Neural cell (in vitro differentiated cells): ENCODE data around the gene ANXA6. TPM values are rescaled to one million over a fixed set of nuclear protein-coding genes. Genes with fewer than 3 reads are reported as not detected.
A peak's percentile ranks its signal among the peaks of the same experiment; 100 is the strongest.

Experiments
- H2AFZ ChIP-seq: fragments of 200-600, 300-800 bp; sonication (generic), shearing (Covaris generic); 2 replicates; pipeline ENCODE4 v1.6.0; 2014; ENCODE audit warnings: low read depth, mild to moderate bottlenecking, antibody characterized with exemption, low read length, moderate library complexity
- H3F3A ChIP-seq: fragments of 200-600 bp; shearing (Covaris generic); 2 replicates; pipeline ENCODE4 v1.6.1; 2016; ENCODE audit warnings: mild to moderate bottlenecking, moderate library complexity, mixed read lengths, antibody characterized with exemption, low read length; ENCODE audit not compliant: insufficient read depth, poor library complexity, severe bottlenecking
- H3K27ac ChIP-seq: fragments of 200-600, 300-800 bp; sonication (generic), shearing (Covaris generic); 2 replicates; pipeline ENCODE4 v1.5.1; 2014; ENCODE audit warnings: mild to moderate bottlenecking, low read length, moderate library complexity
- H3K27me3 ChIP-seq: fragments of 300-800, 200-600 bp; sonication (generic), shearing (Covaris generic); 2 replicates; pipeline ENCODE4 v1.6.0; 2014; ENCODE audit warnings: mild to moderate bottlenecking, low read depth, low read length, moderate library complexity; ENCODE audit not compliant: insufficient read depth
- H3K36me3 ChIP-seq: fragments of 300-800, 200-600 bp; sonication (generic), shearing (Covaris generic); 2 replicates; pipeline ENCODE4 v1.5.1; 2014; ENCODE audit warnings: mild to moderate bottlenecking, antibody characterized with exemption, low read length, moderate library complexity; ENCODE audit not compliant: insufficient read depth
- H3K4me2 ChIP-seq: fragments of 300-800, 200-600 bp; sonication (generic), shearing (Covaris generic); 2 replicates; pipeline ENCODE4 v1.6.0; 2014; ENCODE audit warnings: mild to moderate bottlenecking, low read length
- H3K4me3 ChIP-seq: fragments of 300-800, 200-600 bp; sonication (generic), shearing (Covaris generic); 2 replicates; pipeline ENCODE4 v1.5.1; 2014; ENCODE audit warnings: mild to moderate bottlenecking, low read length, moderate library complexity
- H3K79me2 ChIP-seq: fragments of 200-600 bp; shearing (Covaris generic); replicated peaks from 2 replicates; pipeline ENCODE4 v1.6.0; 2014; ENCODE audit warnings: mild to moderate bottlenecking, low read length, moderate library complexity; ENCODE audit not compliant: insufficient read depth
- H3K9ac ChIP-seq: fragments of 300-800, 200-600 bp; sonication (generic), shearing (Covaris generic); 2 replicates; pipeline ENCODE4 v1.6.1; 2016; ENCODE audit warnings: mild to moderate bottlenecking, low read length, mixed read lengths
- H3K9me2 ChIP-seq: fragments of 200-600 bp; shearing (Covaris generic); 2 replicates; pipeline ENCODE4 v1.6.1; 2016; ENCODE audit warnings: mild to moderate bottlenecking, low read length, mixed read lengths; ENCODE audit not compliant: insufficient read depth
- H3K9me3 ChIP-seq: fragments of 200-600, 300-800 bp; sonication (generic), shearing (Covaris generic); 2 replicates; pipeline ENCODE4 v1.6.1; 2016; ENCODE audit warnings: mild to moderate bottlenecking, mixed run types, low read length, moderate library complexity, mixed read lengths
- H4K20me1 ChIP-seq: fragments of 200-600 bp; shearing (Covaris generic); 2 replicates; pipeline ENCODE4 v1.6.1; 2016; ENCODE audit warnings: mild to moderate bottlenecking, mixed run types; ENCODE audit not compliant: insufficient read depth
- EP300 ChIP-seq: fragments of 450-650 bp; conservative IDR thresholded peaks from 2 replicates; pipeline ENCODE4 v1.6.1; 2014; ENCODE audit warnings: antibody characterized with exemption, mild to moderate bottlenecking, moderate library complexity; ENCODE audit not compliant: poor library complexity, severe bottlenecking
- EZH2 ChIP-seq: fragments of 200-600, 300-800 bp; shearing (Covaris generic), sonication (generic); IDR thresholded peaks from 2 replicates; pipeline ENCODE4 v1.6.1; 2014; ENCODE audit warnings: antibody characterized with exemption, low read length, borderline replicate concordance, mild to moderate bottlenecking; ENCODE audit not compliant: insufficient read depth, poor library complexity, severe bottlenecking
- MXI1 ChIP-seq: fragments of 450-650 bp; conservative IDR thresholded peaks from 2 replicates; pipeline ENCODE4 v1.6.1; 2014; ENCODE audit warnings: antibody characterized with exemption, mild to moderate bottlenecking; ENCODE audit not compliant: poor library complexity, severe bottlenecking
- POLR2AphosphoS5 ChIP-seq: IDR thresholded peaks from 2 replicates; pipeline ENCODE4 v1.6.1; 2012
- RAD21 ChIP-seq: fragments of 450-650 bp; conservative IDR thresholded peaks from 2 replicates; pipeline ENCODE4 v1.6.1; 2014; ENCODE audit warnings: antibody characterized with exemption, mild to moderate bottlenecking, moderate library complexity
- SMC3 ChIP-seq: fragments of 450-650 bp; conservative IDR thresholded peaks from 2 replicates; pipeline ENCODE4 v1.6.1; 2014; ENCODE audit warnings: antibody characterized with exemption, mild to moderate bottlenecking, moderate library complexity; ENCODE audit not compliant: poor library complexity
- TAF1 ChIP-seq: IDR thresholded peaks from 2 replicates; pipeline ENCODE4 v1.6.1; 2012; ENCODE audit warnings: low read depth
- polyA plus RNA-seq: library from polyadenylated mRNA; depleted of rRNA; stranded (reverse); fragments of >200 nt; gene quantifications from 2 replicates; pipeline ENCODE4 v1.2.3, GENCODE V29; 2014
- TF ChIP-seq, protein P1 (sequence below): IDR thresholded peaks from 2 replicates; pipeline ENCODE4 v1.6.1; 2012; ENCODE audit warnings: borderline replicate concordance
- TF ChIP-seq, protein P2 (sequence below): fragments of 450-650 bp; IDR thresholded peaks from 2 replicates; pipeline ENCODE4 v1.5.1; 2014; ENCODE audit warnings: antibody characterized with exemption, mild to moderate bottlenecking, moderate library complexity; ENCODE audit not compliant: poor library complexity, severe bottlenecking

Gene ANXA6
- polyA plus RNA-seq, 1 donor from 2014 or later = 27.5 TPM

DNA sequence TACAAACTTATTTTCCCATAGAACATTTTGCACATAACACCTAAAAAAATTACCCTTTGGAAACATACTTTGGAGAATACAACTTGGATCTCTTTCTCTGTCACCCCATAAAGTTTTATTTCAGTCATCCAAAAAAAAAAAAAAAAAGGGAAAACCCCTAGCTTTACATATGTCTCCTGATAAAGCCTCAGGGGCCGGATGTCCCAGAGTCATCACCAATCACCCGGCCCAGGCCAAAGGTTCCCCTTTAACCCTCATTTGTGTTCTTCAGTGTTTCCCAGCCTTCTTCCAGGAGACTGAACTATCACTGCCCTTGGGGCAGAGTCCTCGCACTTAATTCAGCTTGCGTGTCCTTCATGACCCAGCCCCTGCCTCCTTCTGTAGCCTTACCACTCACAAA lies 28.8 kb downstream of the ANXA6 start (continued):
- TF ChIP-seq EP300 = no peak
- no peak for TF ChIP-seq SMC3
- TF ChIP-seq TAF1 = no peak
- no peak for TF ChIP-seq MXI1

- no peak overlapping the region for H3K9ac ChIP-seq
- no peaks in the 10 kb centered on the region for H3K79me2 ChIP-seq
- TF ChIP-seq EZH2 (no peak), EP300 (no peak), POLR2AphosphoS5 (no peak), RAD21 (no peak), TAF1 (no peak), MXI1 (no peak), SMC3 (no peak)
- TF ChIP-seq, protein P1, sequence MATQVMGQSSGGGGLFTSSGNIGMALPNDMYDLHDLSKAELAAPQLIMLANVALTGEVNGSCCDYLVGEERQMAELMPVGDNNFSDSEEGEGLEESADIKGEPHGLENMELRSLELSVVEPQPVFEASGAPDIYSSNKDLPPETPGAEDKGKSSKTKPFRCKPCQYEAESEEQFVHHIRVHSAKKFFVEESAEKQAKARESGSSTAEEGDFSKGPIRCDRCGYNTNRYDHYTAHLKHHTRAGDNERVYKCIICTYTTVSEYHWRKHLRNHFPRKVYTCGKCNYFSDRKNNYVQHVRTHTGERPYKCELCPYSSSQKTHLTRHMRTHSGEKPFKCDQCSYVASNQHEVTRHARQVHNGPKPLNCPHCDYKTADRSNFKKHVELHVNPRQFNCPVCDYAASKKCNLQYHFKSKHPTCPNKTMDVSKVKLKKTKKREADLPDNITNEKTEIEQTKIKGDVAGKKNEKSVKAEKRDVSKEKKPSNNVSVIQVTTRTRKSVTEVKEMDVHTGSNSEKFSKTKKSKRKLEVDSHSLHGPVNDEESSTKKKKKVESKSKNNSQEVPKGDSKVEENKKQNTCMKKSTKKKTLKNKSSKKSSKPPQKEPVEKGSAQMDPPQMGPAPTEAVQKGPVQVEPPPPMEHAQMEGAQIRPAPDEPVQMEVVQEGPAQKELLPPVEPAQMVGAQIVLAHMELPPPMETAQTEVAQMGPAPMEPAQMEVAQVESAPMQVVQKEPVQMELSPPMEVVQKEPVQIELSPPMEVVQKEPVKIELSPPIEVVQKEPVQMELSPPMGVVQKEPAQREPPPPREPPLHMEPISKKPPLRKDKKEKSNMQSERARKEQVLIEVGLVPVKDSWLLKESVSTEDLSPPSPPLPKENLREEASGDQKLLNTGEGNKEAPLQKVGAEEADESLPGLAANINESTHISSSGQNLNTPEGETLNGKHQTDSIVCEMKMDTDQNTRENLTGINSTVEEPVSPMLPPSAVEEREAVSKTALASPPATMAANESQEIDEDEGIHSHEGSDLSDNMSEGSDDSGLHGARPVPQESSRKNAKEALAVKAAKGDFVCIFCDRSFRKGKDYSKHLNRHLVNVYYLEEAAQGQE = no peak
- TF ChIP-seq, protein P2, sequence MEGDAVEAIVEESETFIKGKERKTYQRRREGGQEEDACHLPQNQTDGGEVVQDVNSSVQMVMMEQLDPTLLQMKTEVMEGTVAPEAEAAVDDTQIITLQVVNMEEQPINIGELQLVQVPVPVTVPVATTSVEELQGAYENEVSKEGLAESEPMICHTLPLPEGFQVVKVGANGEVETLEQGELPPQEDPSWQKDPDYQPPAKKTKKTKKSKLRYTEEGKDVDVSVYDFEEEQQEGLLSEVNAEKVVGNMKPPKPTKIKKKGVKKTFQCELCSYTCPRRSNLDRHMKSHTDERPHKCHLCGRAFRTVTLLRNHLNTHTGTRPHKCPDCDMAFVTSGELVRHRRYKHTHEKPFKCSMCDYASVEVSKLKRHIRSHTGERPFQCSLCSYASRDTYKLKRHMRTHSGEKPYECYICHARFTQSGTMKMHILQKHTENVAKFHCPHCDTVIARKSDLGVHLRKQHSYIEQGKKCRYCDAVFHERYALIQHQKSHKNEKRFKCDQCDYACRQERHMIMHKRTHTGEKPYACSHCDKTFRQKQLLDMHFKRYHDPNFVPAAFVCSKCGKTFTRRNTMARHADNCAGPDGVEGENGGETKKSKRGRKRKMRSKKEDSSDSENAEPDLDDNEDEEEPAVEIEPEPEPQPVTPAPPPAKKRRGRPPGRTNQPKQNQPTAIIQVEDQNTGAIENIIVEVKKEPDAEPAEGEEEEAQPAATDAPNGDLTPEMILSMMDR = no peak
- no peak overlapping the region for H2AFZ ChIP-seq
- no peak overlapping the region for H3K27ac ChIP-seq
- H4K20me1 ChIP-seq = no peaks in the 10 kb centered on the region
- no peaks in the 10 kb centered on the region for H3F3A ChIP-seq
- peaks cover 20% of the 10 kb centered on the region for H3K36me3 ChIP-seq
- no peak overlapping the region for H3K4me3 ChIP-seq
- H3K9me2 ChIP-seq = no peaks in the 10 kb centered on the region
- no peak overlapping the region for H3K4me2 ChIP-seq
- no peaks in the 10 kb centered on the region for H3K9me3 ChIP-seq
- no peaks in the 10 kb centered on the region for H3K27me3 ChIP-seq
These were observed 29.7 kb downstream of the ANXA6 start for GRCh38 chr5:151127926-151128325.

DNA sequence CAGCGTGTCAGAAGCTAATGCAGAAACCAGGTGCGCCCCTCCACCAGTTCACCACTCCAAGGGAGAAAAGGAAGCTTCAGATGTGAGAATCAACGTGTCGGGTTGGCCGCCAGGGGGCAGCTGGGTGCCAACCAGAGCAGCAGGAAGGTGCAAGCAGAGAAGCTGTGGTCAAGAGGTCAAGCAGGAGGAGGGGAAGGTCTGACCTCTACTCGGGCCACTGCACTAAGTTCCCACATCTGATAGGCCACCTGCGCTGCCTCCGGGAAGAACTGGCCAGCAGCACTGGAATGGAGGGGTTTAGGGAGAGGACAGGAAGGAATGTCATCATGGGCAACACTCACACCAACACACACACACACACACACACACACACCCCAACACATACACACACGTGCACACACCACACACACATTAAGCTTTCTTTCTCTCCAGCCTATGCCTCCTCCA lies 31.4 kb downstream of the ANXA6 start:
- no peak overlapping the region for H3K4me2 ChIP-seq
- TF ChIP-seq SMC3 = peak; percentile 96
- TF ChIP-seq POLR2AphosphoS5 = no peak
- TF ChIP-seq, protein P2 = peak; percentile 87
- no peak for TF ChIP-seq EP300
- TF ChIP-seq TAF1 = no peak
- no peak for TF ChIP-seq EZH2
- TF ChIP-seq, protein P1 = no peak
- TF ChIP-seq RAD21 = peak; percentile 83
- no peak for TF ChIP-seq MXI1
- H3K27me3 ChIP-seq = no peaks in the 10 kb centered on the region
- no peaks in the 10 kb centered on the region for H3K79me2 ChIP-seq
- H3K9me2 ChIP-seq = no peaks in the 10 kb centered on the region
- H4K20me1 ChIP-seq = no peaks in the 10 kb centered on the region
- no peak overlapping the region for H2AFZ ChIP-seq
- H3K9ac ChIP-seq = no peak overlapping the region
- no peak overlapping the region for H3K4me3 ChIP-seq
- H3K27ac ChIP-seq = no peak overlapping the region
- H3K36me3 ChIP-seq = peaks cover 21% of the 10 kb centered on the region
- H3F3A ChIP-seq = no peaks in the 10 kb centered on the region
- H3K9me3 ChIP-seq = no peaks in the 10 kb centered on the region
